Keratinocyte (primary cell): ENCODE measurements around the gene BRINP3. TPM values are rescaled to one million over a fixed set of nuclear protein-coding genes. Genes with fewer than 3 reads are reported as not detected.

ENCODE experiments used
- DNase-seq: peaks from one replicate; pipeline ENCODE4 v3.0.0-alpha.2; 2011; ENCODE audit warnings: low read depth, missing footprints, low spot score
- FAIRE-seq: peaks from 2 replicates; lab custom pipeline; 2011; peaks lifted over from hg19 to GRCh38; lab: Jason Lieb, UNC
- H2AFZ ChIP-seq: 2 replicates; pipeline ENCODE4 v1.6.0; 2012; ENCODE audit warnings: low read length, control low read depth, inconsistent platforms; ENCODE audit not compliant: control insufficient read depth
- H3K27ac ChIP-seq: 2 replicates; pipeline ENCODE4 v1.5.1; 2011; ENCODE audit warnings: low read length; ENCODE audit not compliant: control insufficient read depth, insufficient read depth
- H3K27me3 ChIP-seq: 3 replicates; pipeline ENCODE4 v1.6.0; 2011; ENCODE audit warnings: low read length; ENCODE audit not compliant: control insufficient read depth, insufficient read depth; ENCODE audit errors: extremely low read depth
- H3K36me3 ChIP-seq, 2 experiments: 2 replicates in 1 of 2; 3 replicates in 1 of 2; pipeline ENCODE4 v1.5.1; 2011; ENCODE audit warnings: low read length in 2 of 2, mild to moderate bottlenecking in 1 of 2; ENCODE audit not compliant: control insufficient read depth in 2 of 2, insufficient read depth in 2 of 2; ENCODE audit errors: extremely low read depth in 1 of 2
- H3K4me1 ChIP-seq: 3 replicates; pipeline ENCODE4 v1.5.1; 2011; ENCODE audit warnings: low read length; ENCODE audit not compliant: control insufficient read depth, insufficient read depth; ENCODE audit errors: extremely low read depth
- H3K4me2 ChIP-seq: 3 replicates; pipeline ENCODE4 v1.6.0; 2011; ENCODE audit warnings: low read depth, low read length; ENCODE audit not compliant: control insufficient read depth, insufficient read depth; ENCODE audit errors: extremely low read depth
- H3K4me3 ChIP-seq, 3 experiments: fragments of 200-600 bp in 1 of 3; sonication (generic) in 1 of 3; 2 replicates in 2 of 3; 3 replicates in 1 of 3; pipeline ENCODE4 v1.5.1; 2011 to 2016; ENCODE audit warnings: low read length in 3 of 3, mild to moderate bottlenecking in 3 of 3, control low read depth in 2 of 3, inconsistent platforms in 1 of 3, low read depth in 1 of 3, mixed read lengths in 1 of 3, mixed run types in 1 of 3, moderate library complexity in 1 of 3; ENCODE audit not compliant: control insufficient read depth in 2 of 3, insufficient read depth in 2 of 3; ENCODE audit errors: extremely low read depth in 1 of 3
- H3K79me2 ChIP-seq: 2 replicates; pipeline ENCODE4 v1.6.0; 2012; ENCODE audit warnings: low read length; ENCODE audit not compliant: control insufficient read depth, insufficient read depth
- H3K9ac ChIP-seq: 3 replicates; pipeline ENCODE4 v1.6.0; 2011; ENCODE audit warnings: low read length; ENCODE audit not compliant: control insufficient read depth, insufficient read depth; ENCODE audit errors: extremely low read depth
- H3K9me1 ChIP-seq: 3 replicates; pipeline ENCODE4 v1.6.0; 2011; ENCODE audit warnings: low read length; ENCODE audit not compliant: control insufficient read depth, insufficient read depth; ENCODE audit errors: extremely low read depth
- H3K9me3 ChIP-seq: 2 replicates; pipeline ENCODE4 v1.5.1; 2012; ENCODE audit warnings: low read depth, low read length; ENCODE audit not compliant: control insufficient read depth
- H4K20me1 ChIP-seq: 3 replicates; pipeline ENCODE4 v1.6.0; 2011; ENCODE audit warnings: low read length; ENCODE audit not compliant: control insufficient read depth, insufficient read depth; ENCODE audit errors: extremely low read depth
- CTCF ChIP-seq, 3 experiments: IDR thresholded peaks in 1 of 3; conservative IDR thresholded peaks in 1 of 3; optimal IDR thresholded peaks in 1 of 3; 2 replicates in 2 of 3; 3 replicates in 1 of 3; pipeline versions ENCODE3 to v1.5.1; 2011; ENCODE audit warnings: low read length in 3 of 3, mild to moderate bottlenecking in 3 of 3, moderate library complexity in 2 of 3, control low read depth in 1 of 3, inconsistent platforms in 1 of 3; ENCODE audit not compliant: insufficient read depth in 2 of 3; ENCODE audit errors: extremely low read depth in 1 of 3
- EZH2 ChIP-seq: IDR thresholded peaks from one replicate; pipeline ENCODE4 v1.6.1; 2012; ENCODE audit warnings: inconsistent platforms, mild to moderate bottlenecking, low read length, moderate library complexity
- dilution Hi-C: fragments of 300-500 bp; cut with MboI; formaldehyde crosslinking; loops from one replicate; pipeline ENCODE4 v1.7.0; 2020; ENCODE audit warnings: low sequenced_read_pairs; ENCODE audit not compliant: extremely low pct_ligation_motif_present
- polyA plus RNA-seq, 5 experiments: library from polyadenylated mRNA; depleted of rRNA in 3 of 5; stranded (reverse) in 3 of 5; stranded (forward) in 1 of 5; unstranded in 1 of 5; fragments of >200 nt; gene quantifications; 1 replicate in 1 of 5; 2 replicates in 3 of 5; 3 replicates in 1 of 5; pipeline versions ENCODE4 v1.2.1 to v1.2.3, GENCODE V29; 2011 to 2012; ENCODE audit warnings: missing spikeins in 2 of 5, low read depth in 1 of 5, low replicate concordance in 1 of 5

Gene BRINP3
- polyA plus RNA-seq, 1 donor (not counting 4 experiments of a cell fraction or from before 2014, with no cell fraction given) = not detected

DNA sequence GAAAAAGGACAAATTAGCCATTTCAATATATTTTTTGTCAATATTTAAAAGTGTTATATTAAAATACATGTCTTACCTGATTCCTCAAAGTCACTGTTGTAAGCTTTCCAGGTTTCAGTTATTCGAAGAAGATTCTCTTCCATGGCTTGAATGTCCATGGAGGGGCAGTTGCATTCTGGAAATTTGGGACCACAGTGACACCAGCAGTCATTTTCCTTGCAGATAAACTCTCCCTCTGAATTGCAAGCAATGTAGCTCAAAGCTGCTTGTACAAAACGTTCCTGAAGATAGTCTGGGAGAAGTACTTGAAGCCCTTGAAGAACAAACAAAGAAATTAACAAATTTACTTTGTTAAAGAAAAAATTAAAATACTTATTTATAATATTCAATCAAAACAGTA lies 251.7 kb downstream of the BRINP3 start:
- Histone ChIP-seq H3K4me3 (no peak overlapping the region), H3K9ac (no peak overlapping the region), H3K9me3 (no peaks in the 10 kb centered on the region), H3K27me3 (no peaks in the 10 kb centered on the region), H2AFZ (no peak overlapping the region), H3K9me1 (no peaks in the 10 kb centered on the region), H3K79me2 (no peaks in the 10 kb centered on the region), H3K27ac (no peak overlapping the region), H3K36me3 (no peaks in the 10 kb centered on the region), H3K4me1 (no peaks in the 10 kb centered on the region), H3K4me2 (no peak overlapping the region), H4K20me1 (no peaks in the 10 kb centered on the region)
- dilution Hi-C loops = no loop called here
- no peak for TF ChIP-seq EZH2
- TF ChIP-seq CTCF (optimal IDR thresholded peaks at IDR 0.05 in 1 of 3, IDR thresholded peaks at IDR 0.05 in 1 of 3, conservative IDR thresholded peaks at IDR 0.05 in 1 of 3; ENCODE audit: extremely low read depth in 1 of 3, insufficient read depth in 2 of 3, low read length in 3 of 3) = no peak
- DNase-seq (no peak), FAIRE-seq (no peak)

DNA sequence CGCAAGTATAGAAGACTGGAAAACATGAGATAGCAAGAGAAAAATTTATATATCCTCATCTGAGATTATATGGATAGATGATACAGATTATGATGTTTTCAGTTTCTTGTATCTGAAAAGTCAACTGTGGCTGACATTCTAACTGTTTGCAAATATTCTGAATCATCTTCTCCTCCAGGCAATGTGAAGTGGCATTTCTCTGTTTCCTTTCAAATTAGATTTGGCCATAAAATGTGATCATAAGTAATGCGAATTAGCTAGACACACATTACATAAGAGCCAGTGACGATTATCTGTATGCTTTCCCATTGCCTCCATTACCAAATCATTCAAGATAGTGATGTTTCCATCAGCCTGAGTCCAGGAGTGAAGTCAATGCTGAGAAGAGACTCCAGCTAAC lies 265.2 kb downstream of the BRINP3 start:
- Histone ChIP-seq H2AFZ (no peak overlapping the region), H3K9me1 (no peaks in the 10 kb centered on the region), H3K4me1 (no peaks in the 10 kb centered on the region), H3K4me3 (no peak overlapping the region), H3K79me2 (no peaks in the 10 kb centered on the region), H3K9ac (no peak overlapping the region), H3K36me3 (no peaks in the 10 kb centered on the region), H3K27me3 (no peaks in the 10 kb centered on the region), H3K4me2 (no peak overlapping the region), H4K20me1 (no peaks in the 10 kb centered on the region), H3K9me3 (peaks cover 2% of the 10 kb centered on the region), H3K27ac (no peak overlapping the region)
- TF ChIP-seq CTCF (optimal IDR thresholded peaks at IDR 0.05 in 1 of 3, IDR thresholded peaks at IDR 0.05 in 1 of 3, conservative IDR thresholded peaks at IDR 0.05 in 1 of 3; ENCODE audit: extremely low read depth in 1 of 3, insufficient read depth in 2 of 3, low read length in 3 of 3) (no peak), EZH2 (no peak)
- FAIRE-seq (no peak), DNase-seq (no peak)
- dilution Hi-C loops = no loop called here
